ENCODE results near the gene DEXI. TPM values are rescaled to one million over a fixed set of nuclear protein-coding genes. Genes with fewer than 3 reads are reported as not detected.

DEXI gene
- total RNA-seq, 4 donors from 2014 or later: 38.3 to 73.8 (median 56.1) TPM

- TF ChIP-seq CTCF (IDR thresholded peaks at IDR 0.05; ENCODE audit: low read depth): no peak
These were observed 62.3 kb downstream of the DEXI start for GRCh38 chr16:10879681-10880589.

Other genes with a start within 250 kb of the DEXI start
- gene TEKT5, start 247.5 kb downstream of the DEXI start, total RNA-seq: under 1 TPM in 2 of 4 donors, not detected in 2; 0.51 to 0.94 TPM
- 10 to 100 TPM; 22.2 to 26.6 (median 24.3) TPM for gene NUBP1, start 198.6 kb downstream of the DEXI start, total RNA-seq
- gene TVP23A, start 123.7 kb downstream of the DEXI start, total RNA-seq: under 1 TPM in 1 of 4 donors, not detected in 3; 0.34 TPM
- gene CIITA, start 65.3 kb downstream of the DEXI start, total RNA-seq: 10 to 100 TPM in 3 of 4 donors, 1 to 10 TPM in 1; 2.8 to 65.0 (median 13.5) TPM
- gene CLEC16A, start 2.1 kb upstream of the DEXI start, total RNA-seq: 10 to 100 TPM; 20.2 to 28.8 (median 22.8) TPM